PC-3 (cell line): Measurements from ENCODE around the gene GLIPR1. TPM values are rescaled to one million over a fixed set of nuclear protein-coding genes. Genes with fewer than 3 reads are reported as not detected.
A peak's percentile ranks its signal among the peaks of the same experiment; 100 is the strongest.

Experiments
- ATAC-seq: fragments of 200-7000 bp; cut with Tn5 transposase; 2 replicates; pipeline ENCODE4 v1.9.1; 2020; ENCODE audit warnings: mild to moderate bottlenecking, moderate library complexity
- BruUV-seq: library from RNA; stranded (reverse); fragments of 400-500 nt; replicated peaks from 2 replicates; lab custom pipeline; 2021; lab: Mats Ljungman, UMichigan
- CTCF ChIA-PET: fragments of 300-600 bp; sonication (Branson Sonifier 250); formaldehyde crosslinking; loops from one replicate; lab custom pipeline; 2022; ENCODE audit warnings: antibody characterized with exemption; lab: Charles Lee
- POLR2A ChIA-PET: fragments of 300-600 bp; sonication (Branson Sonifier 250); formaldehyde crosslinking; loops from one replicate; lab custom pipeline; 2022; ENCODE audit warnings: antibody characterized with exemption; ENCODE audit not compliant: unreplicated experiment; lab: Charles Lee
- DNase-seq: peaks from one replicate; pipeline ENCODE4 v3.0.0-alpha.2; 2015
- H2AFZ ChIP-seq: fragments of 300-600 bp; sonication (generic); 2 replicates; pipeline ENCODE4 v1.6.0; 2016; ENCODE audit warnings: antibody characterized with exemption, low read length
- H3F3A ChIP-seq: fragments of 300-600 bp; sonication (generic); one replicate; pipeline ENCODE4 v1.6.0; 2017; ENCODE audit warnings: antibody characterized with exemption, low read length, control low read depth, mild to moderate bottlenecking; ENCODE audit not compliant: unreplicated experiment
- H3K27ac ChIP-seq: fragments of 300-600 bp; sonication (generic); 2 replicates; pipeline ENCODE4 v1.5.1; 2016; ENCODE audit warnings: mild to moderate bottlenecking, low read length
- H3K27me3 ChIP-seq: fragments of 300-600 bp; sonication (generic); 2 replicates; pipeline ENCODE4 v1.6.1; 2016; ENCODE audit warnings: low read length, mixed read lengths
- H3K36me3 ChIP-seq: fragments of 300-600 bp; sonication (generic); 2 replicates; pipeline ENCODE4 v1.6.1; 2016; ENCODE audit warnings: low read depth, mixed run types, low read length, mixed read lengths
- H3K4me1 ChIP-seq: fragments of 300-600 bp; sonication (generic); 2 replicates; pipeline ENCODE4 v1.5.1; 2016; ENCODE audit warnings: low read length; ENCODE audit not compliant: insufficient read depth
- H3K4me2 ChIP-seq: fragments of 300-600 bp; sonication (generic); 2 replicates; pipeline ENCODE4 v1.6.0; 2016; ENCODE audit warnings: low read length
- H3K4me3 ChIP-seq: fragments of 300-600 bp; sonication (generic); 2 replicates; pipeline ENCODE4 v1.5.1; 2016; ENCODE audit warnings: mild to moderate bottlenecking, low read length, mixed read lengths
- H3K79me2 ChIP-seq: fragments of 300-600 bp; sonication (generic); 2 replicates; pipeline ENCODE4 v1.6.1; 2017; ENCODE audit warnings: low read length, mixed read lengths
- H3K9ac ChIP-seq: fragments of 300-600 bp; sonication (generic); 2 replicates; pipeline ENCODE4 v1.6.0; 2016; ENCODE audit warnings: mild to moderate bottlenecking, low read length
- H3K9me2 ChIP-seq: fragments of 300-600 bp; sonication (generic); replicated peaks from 2 replicates; pipeline ENCODE4 v1.6.1; 2016; ENCODE audit warnings: mixed run types, low read length, mixed read lengths
- H3K9me3 ChIP-seq: fragments of 300-600 bp; sonication (generic); 2 replicates; pipeline ENCODE4 v1.6.1; 2016; ENCODE audit warnings: low read length, mixed read lengths
- H4K20me1 ChIP-seq: fragments of 300-600 bp; sonication (generic); 2 replicates; pipeline ENCODE4 v1.6.1; 2016; ENCODE audit warnings: low read length, mixed read lengths
- EZH2 ChIP-seq: fragments of 300-600 bp; sonication (generic); IDR thresholded peaks from one replicate; pipeline ENCODE4 v1.6.1; 2017; ENCODE audit warnings: antibody characterized with exemption, mild to moderate bottlenecking, low read length; ENCODE audit not compliant: unreplicated experiment
- EZH2phosphoT487 ChIP-seq: fragments of 300-600 bp; sonication (generic); IDR thresholded peaks from 2 replicates; pipeline ENCODE4 v1.6.1; 2018; ENCODE audit warnings: mild to moderate bottlenecking, antibody characterized with exemption, low read length, borderline replicate concordance
- intact Hi-C: fragments of 100-400 bp; cut with micrococcal nuclease; formaldehyde crosslinking; loops from 2 replicates; pipeline ENCODE4 v1.9.0; 2023
- total RNA-seq: library from RNA; depleted of rRNA; stranded (reverse); fragments of >200 nt; gene quantifications from 2 replicates; pipeline ENCODE4 v1.2.3, GENCODE V29; 2014
- TF ChIP-seq, protein P1 (sequence below): fragments of 300-600 bp; sonication (generic); conservative IDR thresholded peaks from 2 replicates; pipeline ENCODE4 v1.5.1; 2017; ENCODE audit warnings: antibody characterized with exemption, low read depth, mild to moderate bottlenecking, low read length

GLIPR1 gene
- total RNA-seq, 1 experiment from 2014 or later = 22.2 TPM

- no peaks in the 10 kb centered on the region for H3K9me2 ChIP-seq
- H4K20me1 ChIP-seq = peaks cover 21% of the 10 kb centered on the region
- no peak overlapping the region for H3K9ac ChIP-seq
- H3K36me3 ChIP-seq = peaks cover 60% of the 10 kb centered on the region
- POLR2A ChIA-PET = no interaction called here
- no peaks in the 10 kb centered on the region for H3F3A ChIP-seq
- no peak overlapping the region for H3K27ac ChIP-seq
- no peak overlapping the region for H3K4me2 ChIP-seq
- H3K4me3 ChIP-seq = no peak overlapping the region
- H3K79me2 ChIP-seq = peaks cover 53% of the 10 kb centered on the region
- ATAC-seq (no peak), DNase-seq (no peak)
- H2AFZ ChIP-seq = no peak overlapping the region
- H3K9me3 ChIP-seq = no peaks in the 10 kb centered on the region
- TF ChIP-seq EZH2phosphoT487 (no peak), EZH2 (no peak)
- TF ChIP-seq, protein P1, sequence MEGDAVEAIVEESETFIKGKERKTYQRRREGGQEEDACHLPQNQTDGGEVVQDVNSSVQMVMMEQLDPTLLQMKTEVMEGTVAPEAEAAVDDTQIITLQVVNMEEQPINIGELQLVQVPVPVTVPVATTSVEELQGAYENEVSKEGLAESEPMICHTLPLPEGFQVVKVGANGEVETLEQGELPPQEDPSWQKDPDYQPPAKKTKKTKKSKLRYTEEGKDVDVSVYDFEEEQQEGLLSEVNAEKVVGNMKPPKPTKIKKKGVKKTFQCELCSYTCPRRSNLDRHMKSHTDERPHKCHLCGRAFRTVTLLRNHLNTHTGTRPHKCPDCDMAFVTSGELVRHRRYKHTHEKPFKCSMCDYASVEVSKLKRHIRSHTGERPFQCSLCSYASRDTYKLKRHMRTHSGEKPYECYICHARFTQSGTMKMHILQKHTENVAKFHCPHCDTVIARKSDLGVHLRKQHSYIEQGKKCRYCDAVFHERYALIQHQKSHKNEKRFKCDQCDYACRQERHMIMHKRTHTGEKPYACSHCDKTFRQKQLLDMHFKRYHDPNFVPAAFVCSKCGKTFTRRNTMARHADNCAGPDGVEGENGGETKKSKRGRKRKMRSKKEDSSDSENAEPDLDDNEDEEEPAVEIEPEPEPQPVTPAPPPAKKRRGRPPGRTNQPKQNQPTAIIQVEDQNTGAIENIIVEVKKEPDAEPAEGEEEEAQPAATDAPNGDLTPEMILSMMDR = no peak
- peaks cover 16% of the 10 kb centered on the region; the same call in 1 of the 2 replicates for H3K4me1 ChIP-seq
- intact Hi-C loops = no loop called here
- BruUV-seq = no TSS peak
- H3K27me3 ChIP-seq = no peaks in the 10 kb centered on the region
- CTCF ChIA-PET = interaction anchor here (0.7 kb wide), 1 partner anchor 61 kb away, joined by 3 read pairs; no protein-coding TSS in a partner anchor
Observed at GRCh38 chr12:75507086-75507485, 26.5 kb downstream of the GLIPR1 start.

DNA sequence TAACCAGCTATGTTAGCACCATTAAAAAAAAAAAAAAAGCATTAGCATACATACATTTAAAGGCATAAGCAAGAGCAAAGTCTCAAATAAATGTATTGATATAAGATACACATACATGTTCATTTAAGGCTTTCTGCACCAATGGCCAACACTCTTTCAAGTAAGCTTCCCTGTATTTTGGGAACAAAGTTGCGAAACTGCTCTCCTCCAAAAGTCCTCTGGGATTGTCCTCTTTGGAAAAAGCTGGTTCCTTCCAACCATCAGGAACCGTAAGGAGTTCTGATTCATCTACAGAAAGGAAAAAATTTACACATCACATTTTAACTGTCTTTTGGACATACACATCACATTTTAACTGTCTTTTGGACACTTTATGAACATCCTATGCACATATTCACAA lies 27.6 kb downstream of the GLIPR1 start:
- CTCF ChIA-PET = no interaction called here
- Histone ChIP-seq H3K4me1 (peaks cover 16% of the 10 kb centered on the region; the same call in 1 of the 2 replicates), H3K27ac (no peak overlapping the region), H3K9me3 (no peaks in the 10 kb centered on the region), H3K4me2 (0 out of 2 replicates have a peak overlapping the region, but pooled peaks have one; percentile 92), H3K36me3 (peaks cover 49% of the 10 kb centered on the region), H3K27me3 (no peaks in the 10 kb centered on the region), H3K79me2 (peaks cover 53% of the 10 kb centered on the region), H2AFZ (no peak overlapping the region), H3K9me2 (no peaks in the 10 kb centered on the region), H4K20me1 (peaks cover 21% of the 10 kb centered on the region), H3K9ac (no peak overlapping the region), H3K4me3 (no peak overlapping the region), H3F3A (no peaks in the 10 kb centered on the region)
- POLR2A ChIA-PET = interaction anchor here (0.6 kb wide), 1 partner anchor 26 kb away, joined by 8 read pairs; no protein-coding TSS in a partner anchor
- no peak for DNase-seq
- TF ChIP-seq EZH2 (no peak), EZH2phosphoT487 (no peak)
- TF ChIP-seq, protein P1 = no peak
- BruUV-seq = no TSS peak
- no peak for ATAC-seq
- intact Hi-C loops = no loop called here

- no peak for ATAC-seq
- peak overlapping the region; percentile 87 for H3K4me3 ChIP-seq
- no peaks in the 10 kb centered on the region for H3F3A ChIP-seq
- TF ChIP-seq, protein P1 = no peak
- TF ChIP-seq EZH2phosphoT487 (no peak), EZH2 (no peak)
- no peak overlapping the region for H2AFZ ChIP-seq
- POLR2A ChIA-PET = no interaction called here
- BruUV-seq = no TSS peak
- no peak for DNase-seq
- H3K27me3 ChIP-seq = no peaks in the 10 kb centered on the region
- intact Hi-C loops = loop anchor here (5.0 kb wide), 1 partner anchor 838 kb away; the partner anchor contains the start of gene BBS10
- H3K4me1 ChIP-seq = peaks cover 16% of the 10 kb centered on the region; the same call in 1 of the 2 replicates
- CTCF ChIA-PET = no interaction called here
- no peak overlapping the region for H3K9ac ChIP-seq
- peaks cover 21% of the 10 kb centered on the region for H4K20me1 ChIP-seq
- H3K4me2 ChIP-seq = peak overlapping the region; percentile 92
- no peaks in the 10 kb centered on the region for H3K9me2 ChIP-seq
- H3K79me2 ChIP-seq = peaks cover 48% of the 10 kb centered on the region
- peaks cover 35% of the 10 kb centered on the region for H3K36me3 ChIP-seq
- no peaks in the 10 kb centered on the region for H3K9me3 ChIP-seq
- no peak overlapping the region for H3K27ac ChIP-seq
Observed at GRCh38 chr12:75509621-75510020, 29.1 kb downstream of the GLIPR1 start.
